GM12891 (cell line): Measurements from ENCODE around the gene PGC.

Experiments
- POLR2AphosphoS5 ChIP-seq: IDR thresholded peaks from 2 replicates; pipeline ENCODE4 v1.6.1; 2011; ENCODE audit warnings: low read depth, low read length, control low read depth
- TAF1 ChIP-seq: IDR thresholded peaks from 2 replicates; pipeline ENCODE4 v1.6.1; 2011; ENCODE audit warnings: low read depth, low read length, control low read depth

- no peak for TF ChIP-seq TAF1
- no peak for TF ChIP-seq POLR2AphosphoS5
These were observed 893 bp upstream of the PGC start for GRCh38 chr6:41748102-41748477.
